ENCODE measurements around the gene AREL1. TPM values are rescaled to one million over a fixed set of nuclear protein-coding genes. Genes with fewer than 3 reads are reported as not detected.

Gene AREL1
- total and polyA plus RNA-seq, 2 experiments from 2014 or later: 12.9 to 25.6 TPM

DNA sequence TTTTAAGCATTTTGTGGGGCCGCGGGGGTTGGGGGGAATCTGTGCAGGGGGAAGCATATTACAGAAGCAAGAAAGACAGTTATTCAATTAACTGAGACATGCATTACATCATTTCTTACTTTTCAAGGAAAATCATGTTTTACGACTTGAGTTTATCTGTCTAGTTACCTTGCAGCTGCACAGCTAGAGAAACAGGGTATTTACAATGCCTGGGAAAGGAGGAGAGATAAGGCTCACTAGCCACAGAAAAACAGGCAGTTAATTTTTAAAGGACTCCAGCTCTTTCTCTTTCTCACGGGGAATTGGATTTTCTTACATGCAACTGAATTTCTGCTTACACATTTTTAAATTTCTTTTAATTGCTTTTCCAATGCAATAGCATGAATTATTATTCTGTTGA is 22.2 kb upstream of the AREL1 start:
- in situ Hi-C loops (cut with MboI): no loop called here
- TF ChIP-seq EZH2phosphoT487 (IDR thresholded peaks at IDR 0.05; ENCODE audit: insufficient read depth, low read depth) (no peak), EZH2 (IDR thresholded peaks at IDR 0.05; ENCODE audit: insufficient read depth, poor library complexity, severe bottlenecking) (no peak)
- H3K4me1 ChIP-seq (ENCODE audit: insufficient read depth): no peaks in the 10 kb centered on the region
- peaks cover 41% of the 10 kb centered on the region; the same call in 1 of the 2 replicates for H3K36me3 ChIP-seq (ENCODE audit: low read depth)
- H4K20me1 ChIP-seq (ENCODE audit: insufficient read depth): no peaks in the 10 kb centered on the region
- no peaks in the 10 kb centered on the region for H3K27me3 ChIP-seq (replicated peaks; ENCODE audit: insufficient read depth)
- WGBS, 2 experiments (ENCODE audit: low coverage in 1 of 2, low lambda C conversion rate in 2 of 2, missing lambda C conversion rate in 2 of 2): 82 to 92% methylated on average over 4 of the region's 4 CpGs
- H3K9ac ChIP-seq: no peak overlapping the region
- H2AFZ ChIP-seq: no peak overlapping the region
- no peak overlapping the region for H3K4me3 ChIP-seq
- peaks cover 5% of the 10 kb centered on the region; the same call in 1 of the 2 replicates for H3F3A ChIP-seq (ENCODE audit: insufficient read depth)
- DNase-seq: no peak
- peaks cover 9% of the 10 kb centered on the region for H3K79me2 ChIP-seq (ENCODE audit: insufficient read depth)
- H3K4me2 ChIP-seq (ENCODE audit: unreplicated experiment): no peak overlapping the region
- H3K9me2 ChIP-seq (ENCODE audit: insufficient read depth): no peaks in the 10 kb centered on the region
- no peaks in the 10 kb centered on the region for H3K9me3 ChIP-seq (ENCODE audit: low read depth)
- no peak overlapping the region for H3K27ac ChIP-seq

DNA sequence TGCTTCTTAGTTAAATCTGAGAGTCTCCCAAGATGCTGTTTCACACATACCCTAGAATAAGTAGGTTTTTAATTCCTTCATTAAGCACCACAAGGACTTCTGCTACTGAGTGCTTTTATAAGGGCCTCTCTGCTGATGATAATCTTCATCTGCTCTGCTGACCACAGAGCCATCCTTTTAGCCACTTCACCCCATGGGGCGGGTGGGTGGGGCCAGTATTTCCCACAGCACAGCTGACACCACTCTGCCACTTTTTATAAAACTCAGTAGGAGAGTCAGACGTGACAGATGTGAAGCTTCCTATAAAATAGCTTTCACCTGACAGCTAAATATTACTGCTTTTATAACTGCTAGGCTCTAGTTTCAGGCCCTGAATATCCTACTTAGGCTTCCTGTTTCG is 20.3 kb upstream of the AREL1 start:
- Histone ChIP-seq H3K27me3 (replicated peaks; ENCODE audit: insufficient read depth) (no peaks in the 10 kb centered on the region), H3K4me3 (no peak overlapping the region), H3K9ac (no peak overlapping the region), H3K4me1 (ENCODE audit: insufficient read depth) (no peaks in the 10 kb centered on the region), H3K79me2 (ENCODE audit: insufficient read depth) (peaks cover 12% of the 10 kb centered on the region), H3K9me2 (ENCODE audit: insufficient read depth) (no peaks in the 10 kb centered on the region), H4K20me1 (ENCODE audit: insufficient read depth) (no peaks in the 10 kb centered on the region), H3F3A (ENCODE audit: insufficient read depth) (0 out of 2 replicates have a peak, but pooled peaks cover under 1% of the 10 kb centered on the region), H3K27ac (no peak overlapping the region), H2AFZ (no peak overlapping the region), H3K4me2 (ENCODE audit: unreplicated experiment) (no peak overlapping the region), H3K9me3 (ENCODE audit: low read depth) (no peaks in the 10 kb centered on the region), H3K36me3 (ENCODE audit: low read depth) (peaks cover 30% of the 10 kb centered on the region; the same call in 1 of the 2 replicates)
- DNase-seq: no peak
- TF ChIP-seq EZH2 (IDR thresholded peaks at IDR 0.05; ENCODE audit: insufficient read depth, poor library complexity, severe bottlenecking) (no peak), EZH2phosphoT487 (IDR thresholded peaks at IDR 0.05; ENCODE audit: insufficient read depth, low read depth) (no peak)
- in situ Hi-C loops (cut with MboI): no loop called here
- 90 to 96% methylated on average over 3 of the region's 3 CpGs for WGBS, 2 experiments (ENCODE audit: low coverage in 1 of 2, low lambda C conversion rate in 2 of 2, missing lambda C conversion rate in 2 of 2)

DNA sequence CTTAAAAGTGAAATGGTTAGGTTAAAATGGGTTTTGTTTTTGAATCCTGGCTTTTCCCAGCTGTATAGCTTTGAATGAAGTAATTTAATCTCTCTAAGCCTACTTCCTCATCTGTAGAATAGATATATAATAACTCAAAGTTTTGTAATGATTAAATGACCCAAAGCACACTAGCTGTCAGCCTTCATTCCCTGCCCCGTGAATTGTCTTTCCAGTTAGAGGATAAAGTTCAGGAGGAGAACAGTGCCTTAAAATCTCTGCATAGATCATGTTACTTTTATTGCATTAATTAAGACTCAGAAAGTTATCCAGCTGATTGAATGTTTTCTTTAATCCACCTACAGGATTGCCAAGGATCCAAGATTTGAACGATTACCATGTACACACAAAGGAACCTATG is 19.5 kb upstream of the AREL1 start:
- no peak for DNase-seq
- no peaks in the 10 kb centered on the region for H3F3A ChIP-seq (ENCODE audit: insufficient read depth)

GRCh38 chr14:74723134-74723533 is 10.3 kb upstream of the AREL1 start:
- peaks cover 4% of the 10 kb centered on the region; the same call in 1 of the 2 replicates for H3K79me2 ChIP-seq (ENCODE audit: insufficient read depth)
- no peak overlapping the region for H2AFZ ChIP-seq
- TF ChIP-seq EZH2 (IDR thresholded peaks at IDR 0.05; ENCODE audit: insufficient read depth, poor library complexity, severe bottlenecking) (no peak), EZH2phosphoT487 (IDR thresholded peaks at IDR 0.05; ENCODE audit: insufficient read depth, low read depth) (no peak)
- 81% methylated on average over 3 of the region's 3 CpGs for WGBS, 2 experiments (ENCODE audit: low coverage in 1 of 2, low lambda C conversion rate in 2 of 2, missing lambda C conversion rate in 2 of 2)
- H4K20me1 ChIP-seq (ENCODE audit: insufficient read depth): no peaks in the 10 kb centered on the region
- H3K4me3 ChIP-seq: no peak overlapping the region
- in situ Hi-C loops (cut with MboI): no loop called here
- H3K27me3 ChIP-seq (replicated peaks; ENCODE audit: insufficient read depth): no peaks in the 10 kb centered on the region
- no peak for DNase-seq
- H3K27ac ChIP-seq: no peak overlapping the region
- no peaks in the 10 kb centered on the region for H3F3A ChIP-seq (ENCODE audit: insufficient read depth)
- peaks cover 13% of the 10 kb centered on the region for H3K36me3 ChIP-seq (ENCODE audit: low read depth)
- H3K9me3 ChIP-seq (ENCODE audit: low read depth): no peaks in the 10 kb centered on the region
- H3K4me2 ChIP-seq (ENCODE audit: unreplicated experiment): no peak overlapping the region
- no peak overlapping the region for H3K9ac ChIP-seq
- H3K4me1 ChIP-seq (ENCODE audit: insufficient read depth): peaks cover 6% of the 10 kb centered on the region; the same call in 1 of the 2 replicates
- H3K9me2 ChIP-seq (ENCODE audit: insufficient read depth): no peaks in the 10 kb centered on the region

More for the DNA sequence above, 19.5 kb upstream of the AREL1 start:
- no peak overlapping the region for H3K9ac ChIP-seq
- no peaks in the 10 kb centered on the region for H3K9me3 ChIP-seq (ENCODE audit: low read depth)
- no peaks in the 10 kb centered on the region for H3K4me1 ChIP-seq (ENCODE audit: insufficient read depth)
- peaks cover 16% of the 10 kb centered on the region for H3K79me2 ChIP-seq (ENCODE audit: insufficient read depth)
- peaks cover 30% of the 10 kb centered on the region; the same call in 1 of the 2 replicates for H3K36me3 ChIP-seq (ENCODE audit: low read depth)
- H3K9me2 ChIP-seq (ENCODE audit: insufficient read depth): no peaks in the 10 kb centered on the region
- no peak for TF ChIP-seq EZH2 (IDR thresholded peaks at IDR 0.05; ENCODE audit: insufficient read depth, poor library complexity, severe bottlenecking)
- TF ChIP-seq EZH2phosphoT487 (IDR thresholded peaks at IDR 0.05; ENCODE audit: insufficient read depth, low read depth): no peak
- in situ Hi-C loops (cut with MboI): no loop called here
- H3K27ac ChIP-seq: no peak overlapping the region
- no peak overlapping the region for H3K4me3 ChIP-seq
- H4K20me1 ChIP-seq (ENCODE audit: insufficient read depth): no peaks in the 10 kb centered on the region
- WGBS, 2 experiments (ENCODE audit: low coverage in 1 of 2, low lambda C conversion rate in 2 of 2, missing lambda C conversion rate in 2 of 2): 77 to 82% methylated on average over 2 of the region's 2 CpGs
- H3K4me2 ChIP-seq (ENCODE audit: unreplicated experiment): no peak overlapping the region
- no peaks in the 10 kb centered on the region for H3K27me3 ChIP-seq (replicated peaks; ENCODE audit: insufficient read depth)
- H2AFZ ChIP-seq: no peak overlapping the region

GRCh38 chr14:74720526-74720925 is 7.6 kb upstream of the AREL1 start:
- Histone ChIP-seq H3K4me1 (ENCODE audit: insufficient read depth) (peaks cover 6% of the 10 kb centered on the region; the same call in 1 of the 2 replicates), H2AFZ (no peak overlapping the region), H3F3A (ENCODE audit: insufficient read depth) (no peaks in the 10 kb centered on the region), H3K9me2 (ENCODE audit: insufficient read depth) (no peaks in the 10 kb centered on the region), H3K79me2 (ENCODE audit: insufficient read depth) (peaks cover 4% of the 10 kb centered on the region; the same call in 1 of the 2 replicates), H3K9ac (no peak overlapping the region), H3K27ac (peak overlapping the region; percentile 5; the same call in 1 of the 2 replicates), H3K4me2 (ENCODE audit: unreplicated experiment) (no peak overlapping the region), H4K20me1 (ENCODE audit: insufficient read depth) (no peaks in the 10 kb centered on the region), H3K4me3 (no peak overlapping the region), H3K27me3 (replicated peaks; ENCODE audit: insufficient read depth) (no peaks in the 10 kb centered on the region), H3K9me3 (ENCODE audit: low read depth) (no peaks in the 10 kb centered on the region), H3K36me3 (ENCODE audit: low read depth) (peaks cover 37% of the 10 kb centered on the region)
- DNase-seq: peak; percentile 56
- in situ Hi-C loops (cut with MboI): no loop called here
- no peak for TF ChIP-seq EZH2phosphoT487 (IDR thresholded peaks at IDR 0.05; ENCODE audit: insufficient read depth, low read depth)
- TF ChIP-seq EZH2 (IDR thresholded peaks at IDR 0.05; ENCODE audit: insufficient read depth, poor library complexity, severe bottlenecking): no peak
